Measurements from ENCODE around the gene TNNI3.

DNA sequence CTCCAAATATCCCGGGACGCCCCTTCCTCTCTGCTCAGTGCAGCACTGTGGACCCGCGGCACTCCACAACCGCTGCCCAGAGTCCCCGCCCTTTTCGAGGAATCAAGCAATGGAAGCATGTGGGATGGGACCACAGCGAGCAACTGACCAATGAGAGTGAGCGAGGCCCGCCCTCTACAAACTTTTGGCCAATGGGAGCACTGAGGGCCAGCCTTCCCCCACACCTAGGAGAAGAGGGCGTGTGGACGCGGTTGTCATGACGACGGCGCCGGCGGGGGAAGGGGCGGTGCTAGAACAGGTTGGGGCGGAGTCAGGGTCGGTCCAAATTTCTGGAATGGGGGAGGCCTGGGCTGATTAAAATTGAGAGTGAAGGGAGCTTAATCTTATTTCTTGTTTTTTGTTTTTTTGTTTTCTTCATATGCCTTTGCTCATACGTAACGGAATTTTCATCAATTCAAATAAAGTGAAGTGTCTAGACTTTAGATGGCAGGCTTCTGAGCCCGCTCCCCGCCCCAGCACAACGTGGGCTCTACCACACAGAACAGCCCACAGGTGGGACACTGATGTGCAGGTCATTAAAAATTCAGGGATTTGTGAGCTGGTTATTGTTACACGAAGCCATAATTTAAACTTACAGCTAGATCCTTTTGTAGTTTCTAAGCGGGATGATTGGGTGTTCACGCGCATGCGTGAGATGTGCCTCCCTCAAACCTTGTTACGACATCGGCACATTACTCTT is 9.2 kb upstream of the TNNI3 start, which contains the start of gene DNAAF3:
- TF ChIP-seq, protein P1, sequence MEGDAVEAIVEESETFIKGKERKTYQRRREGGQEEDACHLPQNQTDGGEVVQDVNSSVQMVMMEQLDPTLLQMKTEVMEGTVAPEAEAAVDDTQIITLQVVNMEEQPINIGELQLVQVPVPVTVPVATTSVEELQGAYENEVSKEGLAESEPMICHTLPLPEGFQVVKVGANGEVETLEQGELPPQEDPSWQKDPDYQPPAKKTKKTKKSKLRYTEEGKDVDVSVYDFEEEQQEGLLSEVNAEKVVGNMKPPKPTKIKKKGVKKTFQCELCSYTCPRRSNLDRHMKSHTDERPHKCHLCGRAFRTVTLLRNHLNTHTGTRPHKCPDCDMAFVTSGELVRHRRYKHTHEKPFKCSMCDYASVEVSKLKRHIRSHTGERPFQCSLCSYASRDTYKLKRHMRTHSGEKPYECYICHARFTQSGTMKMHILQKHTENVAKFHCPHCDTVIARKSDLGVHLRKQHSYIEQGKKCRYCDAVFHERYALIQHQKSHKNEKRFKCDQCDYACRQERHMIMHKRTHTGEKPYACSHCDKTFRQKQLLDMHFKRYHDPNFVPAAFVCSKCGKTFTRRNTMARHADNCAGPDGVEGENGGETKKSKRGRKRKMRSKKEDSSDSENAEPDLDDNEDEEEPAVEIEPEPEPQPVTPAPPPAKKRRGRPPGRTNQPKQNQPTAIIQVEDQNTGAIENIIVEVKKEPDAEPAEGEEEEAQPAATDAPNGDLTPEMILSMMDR (IDR thresholded peaks at IDR 0.05), result no peak
- no peak for TF ChIP-seq POLR2AphosphoS5 (IDR thresholded peaks at IDR 0.05)
- TF ChIP-seq POLR2A (IDR thresholded peaks at IDR 0.05), result no peak
- no peak for TF ChIP-seq EP300 (IDR thresholded peaks at IDR 0.05)
